ENCODE results near the gene SEC23IP. TPM values are rescaled to one million over a fixed set of nuclear protein-coding genes. Genes with fewer than 3 reads are reported as not detected.

The SEC23IP gene
- total and polyA plus RNA-seq, 5 donors from 2014 or later: 29.7 to 58.6 (median 47.8) TPM

- H3K27ac Mint-ChIP-seq: no peak overlapping the region
- H3K4me1 Mint-ChIP-seq: no peaks in the 10 kb centered on the region
- H3K4me1 ChIP-seq (ENCODE audit: control insufficient read depth, insufficient read depth, low read length, poor library complexity, severe bottlenecking): no peaks in the 10 kb centered on the region
- DNase-seq (no peak), ATAC-seq (ENCODE audit: low read depth in 2 of 2) (no peak)
- peaks cover 36% of the 10 kb centered on the region for H3K36me3 Mint-ChIP-seq
- no peak overlapping the region for H3K27ac ChIP-seq (ENCODE audit: insufficient read depth, low read length, poor library complexity, severe bottlenecking)
- H3K9me3 ChIP-seq (ENCODE audit: control insufficient read depth in 2 of 2, low read length in 2 of 2): no peaks in the 10 kb centered on the region
- H3K27me3 Mint-ChIP-seq: no peaks in the 10 kb centered on the region
- H3K36me3 ChIP-seq (ENCODE audit: control insufficient read depth, insufficient read depth, low read length): peaks cover 30% of the 10 kb centered on the region
- H3K9me3 Mint-ChIP-seq: no peaks in the 10 kb centered on the region
- H3K27me3 ChIP-seq (ENCODE audit: control insufficient read depth, insufficient read depth, low read length): no peaks in the 10 kb centered on the region
- H3K4me3 Mint-ChIP-seq: no peak overlapping the region
- H3K4me3 ChIP-seq (ENCODE audit: low read depth, low read length): no peak overlapping the region
Measured at GRCh38 chr10:119945805-119946204, 53.3 kb downstream of the SEC23IP start.

- H3K4me3 Mint-ChIP-seq: no peak overlapping the region
- H3K36me3 Mint-ChIP-seq: peaks cover 23% of the 10 kb centered on the region
- Histone ChIP-seq H3K36me3 (ENCODE audit: control insufficient read depth, insufficient read depth, low read length) (peaks cover 16% of the 10 kb centered on the region), H3K4me1 (ENCODE audit: control insufficient read depth, insufficient read depth, low read length, poor library complexity, severe bottlenecking) (no peaks in the 10 kb centered on the region), H3K27ac (ENCODE audit: insufficient read depth, low read length, poor library complexity, severe bottlenecking) (no peak overlapping the region), H3K9me3 (ENCODE audit: control insufficient read depth in 2 of 2, low read length in 2 of 2) (no peaks in the 10 kb centered on the region), H3K4me3 (ENCODE audit: low read depth, low read length) (no peak overlapping the region), H3K27me3 (ENCODE audit: control insufficient read depth, insufficient read depth, low read length) (no peaks in the 10 kb centered on the region)
- no peak for ATAC-seq (ENCODE audit: low read depth in 2 of 2)
- no peaks in the 10 kb centered on the region for H3K9me3 Mint-ChIP-seq
- no peak for DNase-seq
- no peaks in the 10 kb centered on the region for H3K27me3 Mint-ChIP-seq
- peak overlapping the region in 1 of 3 donors; percentile 8 for H3K27ac Mint-ChIP-seq
- no peaks in the 10 kb centered on the region for H3K4me1 Mint-ChIP-seq
Measured at GRCh38 chr10:119947300-119947699, 54.8 kb downstream of the SEC23IP start.

GRCh38 chr10:119957451-119957850 lies 64.9 kb downstream of the SEC23IP start:
- Histone ChIP-seq H3K27me3 (ENCODE audit: control insufficient read depth, insufficient read depth, low read length) (no peaks in the 10 kb centered on the region), H3K4me3 (ENCODE audit: low read depth, low read length) (no peak overlapping the region), H3K36me3 (ENCODE audit: control insufficient read depth, insufficient read depth, low read length) (no peaks in the 10 kb centered on the region), H3K4me1 (ENCODE audit: control insufficient read depth, insufficient read depth, low read length, poor library complexity, severe bottlenecking) (no peaks in the 10 kb centered on the region), H3K27ac (ENCODE audit: insufficient read depth, low read length, poor library complexity, severe bottlenecking) (no peak overlapping the region), H3K9me3 (ENCODE audit: control insufficient read depth in 2 of 2, low read length in 2 of 2) (no peaks in the 10 kb centered on the region)
- DNase-seq (no peak), ATAC-seq (ENCODE audit: low read depth in 2 of 2) (no peak)
- Mint-ChIP-seq H3K36me3 (no peaks in the 10 kb centered on the region), H3K27ac (no peak overlapping the region), H3K4me1 (peaks cover 0 to 4% (median 0%) of the 10 kb centered on the region in 4 donors), H3K4me3 (no peak overlapping the region), H3K27me3 (no peaks in the 10 kb centered on the region), H3K9me3 (peaks cover 0 to 2% (median 0%) of the 10 kb centered on the region in 7 donors)

GRCh38 chr10:119962837-119963236 lies 70.3 kb downstream of the SEC23IP start:
- peaks cover 3% of the 10 kb centered on the region for H3K27me3 ChIP-seq (ENCODE audit: control insufficient read depth, insufficient read depth, low read length)
- no peaks in the 10 kb centered on the region for H3K36me3 Mint-ChIP-seq
- H3K4me1 ChIP-seq (ENCODE audit: control insufficient read depth, insufficient read depth, low read length, poor library complexity, severe bottlenecking): no peaks in the 10 kb centered on the region
- H3K4me1 Mint-ChIP-seq: peaks cover 0 to 2% (median 0%) of the 10 kb centered on the region in 4 donors
- peaks cover 6% of the 10 kb centered on the region for H3K27me3 Mint-ChIP-seq
- no peak overlapping the region for H3K4me3 ChIP-seq (ENCODE audit: low read depth, low read length)
- DNase-seq (no peak), ATAC-seq (ENCODE audit: low read depth in 2 of 2) (no peak)
- peaks cover 8 to 11% of the 10 kb centered on the region in 2 experiments for H3K9me3 ChIP-seq (ENCODE audit: control insufficient read depth in 2 of 2, low read length in 2 of 2)
- no peak overlapping the region for H3K27ac ChIP-seq (ENCODE audit: insufficient read depth, low read length, poor library complexity, severe bottlenecking)
- H3K9me3 Mint-ChIP-seq: peaks cover 0 to 18% (median 8%) of the 10 kb centered on the region in 7 donors
- H3K36me3 ChIP-seq (ENCODE audit: control insufficient read depth, insufficient read depth, low read length): no peaks in the 10 kb centered on the region
- H3K27ac Mint-ChIP-seq: no peak overlapping the region
- H3K4me3 Mint-ChIP-seq: no peak overlapping the region

GRCh38 chr10:119967066-119967465 lies 74.5 kb downstream of the SEC23IP start:
- H3K27ac ChIP-seq (ENCODE audit: insufficient read depth, low read length, poor library complexity, severe bottlenecking): no peak overlapping the region
- H3K27me3 ChIP-seq (ENCODE audit: control insufficient read depth, insufficient read depth, low read length): peaks cover 3% of the 10 kb centered on the region
- H3K4me1 Mint-ChIP-seq: no peaks in the 10 kb centered on the region
- H3K27me3 Mint-ChIP-seq: peaks cover 10% of the 10 kb centered on the region
- H3K36me3 ChIP-seq (ENCODE audit: control insufficient read depth, insufficient read depth, low read length): no peaks in the 10 kb centered on the region
- H3K9me3 Mint-ChIP-seq: peaks cover 3 to 19% (median 11%) of the 10 kb centered on the region in 7 donors
- ATAC-seq (ENCODE audit: low read depth in 2 of 2) (no peak), DNase-seq (no peak)
- H3K4me1 ChIP-seq (ENCODE audit: control insufficient read depth, insufficient read depth, low read length, poor library complexity, severe bottlenecking): no peaks in the 10 kb centered on the region
- H3K4me3 Mint-ChIP-seq: no peak overlapping the region
- H3K36me3 Mint-ChIP-seq: no peaks in the 10 kb centered on the region
- no peak overlapping the region for H3K27ac Mint-ChIP-seq
- peaks cover 11% of the 10 kb centered on the region in 2 experiments for H3K9me3 ChIP-seq (ENCODE audit: control insufficient read depth in 2 of 2, low read length in 2 of 2)
- H3K4me3 ChIP-seq (ENCODE audit: low read depth, low read length): no peak overlapping the region

- Mint-ChIP-seq H3K4me1 (no peaks in the 10 kb centered on the region), H3K36me3 (no peaks in the 10 kb centered on the region)
- DNase-seq: no peak
Measured at GRCh38 chr10:119969609-119970008, 77.1 kb downstream of the SEC23IP start.

GRCh38 chr10:119970107-119970506 lies 77.6 kb downstream of the SEC23IP start:
- Histone ChIP-seq H3K36me3 (ENCODE audit: control insufficient read depth, insufficient read depth, low read length) (no peaks in the 10 kb centered on the region), H3K27me3 (ENCODE audit: control insufficient read depth, insufficient read depth, low read length) (no peaks in the 10 kb centered on the region), H3K27ac (ENCODE audit: insufficient read depth, low read length, poor library complexity, severe bottlenecking) (no peak overlapping the region), H3K4me1 (ENCODE audit: control insufficient read depth, insufficient read depth, low read length, poor library complexity, severe bottlenecking) (no peaks in the 10 kb centered on the region), H3K4me3 (ENCODE audit: low read depth, low read length) (no peak overlapping the region), H3K9me3 (ENCODE audit: control insufficient read depth in 2 of 2, low read length in 2 of 2) (peaks cover 11% of the 10 kb centered on the region in 2 experiments)
- no peak overlapping the region for H3K4me3 Mint-ChIP-seq
- peaks cover 8% of the 10 kb centered on the region for H3K27me3 Mint-ChIP-seq
- H3K4me1 Mint-ChIP-seq: no peaks in the 10 kb centered on the region
- ATAC-seq (ENCODE audit: low read depth in 2 of 2) (no peak), DNase-seq (no peak)
- no peak overlapping the region for H3K27ac Mint-ChIP-seq
- H3K9me3 Mint-ChIP-seq: peaks cover 2 to 19% (median 11%) of the 10 kb centered on the region in 7 donors
- no peaks in the 10 kb centered on the region for H3K36me3 Mint-ChIP-seq

More at GRCh38 chr10:119969609-119970008, 77.1 kb downstream of the SEC23IP start:
- ATAC-seq (ENCODE audit: low read depth in 2 of 2): no peak
- Mint-ChIP-seq H3K4me3 (no peak overlapping the region), H3K9me3 (peaks cover 2 to 19% (median 11%) of the 10 kb centered on the region in 7 donors), H3K27ac (no peak overlapping the region), H3K27me3 (peaks cover 8% of the 10 kb centered on the region)
- no peak overlapping the region for H3K27ac ChIP-seq (ENCODE audit: insufficient read depth, low read length, poor library complexity, severe bottlenecking)
- H3K4me1 ChIP-seq (ENCODE audit: control insufficient read depth, insufficient read depth, low read length, poor library complexity, severe bottlenecking): no peaks in the 10 kb centered on the region
- no peak overlapping the region for H3K4me3 ChIP-seq (ENCODE audit: low read depth, low read length)
- H3K9me3 ChIP-seq (ENCODE audit: control insufficient read depth in 2 of 2, low read length in 2 of 2): peaks cover 11% of the 10 kb centered on the region in 2 experiments
- H3K36me3 ChIP-seq (ENCODE audit: control insufficient read depth, insufficient read depth, low read length): no peaks in the 10 kb centered on the region
- peaks cover 3% of the 10 kb centered on the region for H3K27me3 ChIP-seq (ENCODE audit: control insufficient read depth, insufficient read depth, low read length)

GRCh38 chr10:119970963-119971362 lies 78.4 kb downstream of the SEC23IP start:
- Mint-ChIP-seq H3K36me3 (no peaks in the 10 kb centered on the region), H3K27ac (no peak overlapping the region), H3K4me3 (no peak overlapping the region), H3K9me3 (peaks cover 0 to 19% (median 11%) of the 10 kb centered on the region in 7 donors), H3K27me3 (peaks cover 8% of the 10 kb centered on the region), H3K4me1 (no peaks in the 10 kb centered on the region)
- no peak for DNase-seq
- Histone ChIP-seq H3K36me3 (ENCODE audit: control insufficient read depth, insufficient read depth, low read length) (no peaks in the 10 kb centered on the region), H3K9me3 (ENCODE audit: control insufficient read depth in 2 of 2, low read length in 2 of 2) (peaks cover 11% of the 10 kb centered on the region in 2 experiments), H3K27me3 (ENCODE audit: control insufficient read depth, insufficient read depth, low read length) (no peaks in the 10 kb centered on the region), H3K4me1 (ENCODE audit: control insufficient read depth, insufficient read depth, low read length, poor library complexity, severe bottlenecking) (no peaks in the 10 kb centered on the region), H3K27ac (ENCODE audit: insufficient read depth, low read length, poor library complexity, severe bottlenecking) (no peak overlapping the region), H3K4me3 (ENCODE audit: low read depth, low read length) (no peak overlapping the region)
- ATAC-seq (ENCODE audit: low read depth in 2 of 2): no peak
